Suppressor macrophage treated with lipopolysaccharide for 1 hour (primary cell): ENCODE data around the gene DIDO1.

ENCODE experiments used
- DNase-seq, 3 donors: peaks; one replicate each; pipeline ENCODE4 v3.0.0-alpha.2; 2020 to 2022

Gene DIDO1

GRCh38 chr20:62926229-62927127, at the start of gene DIDO1:
TSS of gene DIDO1 (minus strand) at chr20:62926505.
- peak; percentile 91 to 97 (median 94) for DNase-seq

GRCh38 chr20:62975251-62975760, 49.0 kb upstream of the DIDO1 start:
- DNase-seq = peak in 2 of 3 donors; percentile 36 to 49

- DNase-seq = no peak
Measured at GRCh38 chr20:62972845-62973745, 46.8 kb upstream of the DIDO1 start.

GRCh38 chr20:62971950-62972844, 45.9 kb upstream of the DIDO1 start:
- peak; percentile 87 to 93 (median 93) for DNase-seq

GRCh38 chr20:62971211-62971949, 45.1 kb upstream of the DIDO1 start:
- DNase-seq = no peak

GRCh38 chr20:62970307-62971210, 44.3 kb upstream of the DIDO1 start:
- DNase-seq = no peak

GRCh38 chr20:62969939-62970306, 43.6 kb upstream of the DIDO1 start:
- no peak for DNase-seq

GRCh38 chr20:62969179-62969760, 43.0 kb upstream of the DIDO1 start:
- DNase-seq = no peak

GRCh38 chr20:62968378-62969178, 42.3 kb upstream of the DIDO1 start:
- DNase-seq = no peak

- no peak for DNase-seq
Measured at GRCh38 chr20:62967628-62968351, 41.5 kb upstream of the DIDO1 start.

GRCh38 chr20:62967149-62967501, 40.8 kb upstream of the DIDO1 start:
- no peak for DNase-seq

GRCh38 chr20:62966212-62967148, 40.2 kb upstream of the DIDO1 start:
- DNase-seq = no peak

- no peak for DNase-seq
Measured at GRCh38 chr20:62965363-62965771, 39.1 kb upstream of the DIDO1 start.

- DNase-seq = peak in 2 of 3 donors; percentile 36 to 50
Measured at GRCh38 chr20:62964700-62965099, 38.4 kb upstream of the DIDO1 start.

- no peak for DNase-seq
Measured at GRCh38 chr20:62963614-62964397, 37.5 kb upstream of the DIDO1 start.

GRCh38 chr20:62962891-62963613, 36.7 kb upstream of the DIDO1 start:
- DNase-seq = no peak
